SK-N-DZ (cell line): ENCODE data around the gene NEO1.
"Not testable (repeated sequence)": the region's sequence is repeated elsewhere in the genome, so short reads cannot be mapped to it uniquely, and the experiment has no call there.

Experiments used
- DNase-seq: peaks from one replicate; pipeline ENCODE4 v3.0.0-alpha.2; 2015; ENCODE audit warnings: low spot score

The NEO1 gene

GRCh38 chr15:73141216-73141900, 89.1 kb downstream of the NEO1 start:
- DNase-seq = no peak

GRCh38 chr15:73142802-73143762, 90.8 kb downstream of the NEO1 start:
- no peak for DNase-seq

GRCh38 chr15:73143763-73144155, 91.5 kb downstream of the NEO1 start:
- no peak for DNase-seq

- no peak for DNase-seq
These were observed 94.2 kb downstream of the NEO1 start for GRCh38 chr15:73146419-73146818.

GRCh38 chr15:73150831-73151230, 98.6 kb downstream of the NEO1 start:
- DNase-seq = no peak

GRCh38 chr15:73153024-73153423, 100.8 kb downstream of the NEO1 start:
- no peak for DNase-seq

GRCh38 chr15:73153447-73153846, 101.2 kb downstream of the NEO1 start:
- no peak for DNase-seq

- no peak for DNase-seq
These were observed 104.3 kb downstream of the NEO1 start for GRCh38 chr15:73156431-73157191.

- DNase-seq = no peak
These were observed 109.3 kb downstream of the NEO1 start for GRCh38 chr15:73161546-73161945.

GRCh38 chr15:73165435-73165834, 113.2 kb downstream of the NEO1 start:
- no peak for DNase-seq

GRCh38 chr15:73165844-73166243, 113.6 kb downstream of the NEO1 start:
- DNase-seq = no peak

GRCh38 chr15:73166711-73167110, 114.4 kb downstream of the NEO1 start:
- not testable (repeated sequence) for DNase-seq

GRCh38 chr15:73168487-73168886, 116.2 kb downstream of the NEO1 start:
- no peak for DNase-seq

GRCh38 chr15:73171711-73172110, 119.4 kb downstream of the NEO1 start:
- DNase-seq = no peak

- DNase-seq = no peak
These were observed 120.2 kb downstream of the NEO1 start for GRCh38 chr15:73172508-73172907.

- DNase-seq = no peak
These were observed 121.9 kb downstream of the NEO1 start for GRCh38 chr15:73174171-73174570.

- DNase-seq = no peak
These were observed 123.1 kb downstream of the NEO1 start for GRCh38 chr15:73175382-73175781.

- DNase-seq = no peak
These were observed 124.3 kb downstream of the NEO1 start for GRCh38 chr15:73176598-73176997.

- DNase-seq = no peak
These were observed 130.8 kb downstream of the NEO1 start for GRCh38 chr15:73183071-73183470.

- no peak for DNase-seq
These were observed 137.9 kb downstream of the NEO1 start for GRCh38 chr15:73190189-73190601.

- no peak for DNase-seq
These were observed 142.9 kb downstream of the NEO1 start for GRCh38 chr15:73195166-73195565.

GRCh38 chr15:73196113-73196512, 143.8 kb downstream of the NEO1 start:
- DNase-seq = no peak
